Endometrial microvascular endothelial cells (primary cell): ENCODE results near the gene TACSTD2. TPM values are rescaled to one million over a fixed set of nuclear protein-coding genes. Genes with fewer than 3 reads are reported as not detected.
"Not testable (repeated sequence)": the region's sequence is repeated elsewhere in the genome, so short reads cannot be mapped to it uniquely, and the experiment has no call there.

Experiments used
- in situ Hi-C: cut with HindIII; loops from 2 replicates; pipeline ENCODE4 v1.10.0; 2017; ENCODE audit warnings: low sequenced_read_pairs, low pct_unique_long_range_greater_than_20kb; ENCODE audit errors: inconsistent ontology term
- total RNA-seq: library from RNA; depleted of rRNA; stranded (reverse); fragments of >200 nt; gene quantifications from one replicate; pipeline ENCODE4 v1.2.3, GENCODE V29; 2015; ENCODE audit errors: inconsistent ontology term

Gene TACSTD2
- total RNA-seq, 1 donor from 2014 or later = 4.2 TPM

- in situ Hi-C loops = no loop called here
These were observed 5.4 kb downstream of the TACSTD2 start for GRCh38 chr1:58571616-58572015.

GRCh38 chr1:58570817-58571216, 6.2 kb downstream of the TACSTD2 start:
- in situ Hi-C loops = no loop called here

- in situ Hi-C loops = no loop called here
These were observed 7.0 kb downstream of the TACSTD2 start for GRCh38 chr1:58570094-58570493.

- in situ Hi-C loops = no loop called here
These were observed 8.1 kb downstream of the TACSTD2 start for GRCh38 chr1:58568911-58569310.

GRCh38 chr1:58568271-58568860, 8.7 kb downstream of the TACSTD2 start:
- in situ Hi-C loops = no loop called here

GRCh38 chr1:58566339-58566738, 10.7 kb downstream of the TACSTD2 start:
- in situ Hi-C loops = no loop called here

GRCh38 chr1:58563715-58564114, 13.3 kb downstream of the TACSTD2 start:
- in situ Hi-C loops = not testable (repeated sequence)

- in situ Hi-C loops = no loop called here
These were observed 15.4 kb downstream of the TACSTD2 start for GRCh38 chr1:58561633-58562032.

- in situ Hi-C loops = no loop called here
These were observed 21.7 kb downstream of the TACSTD2 start for GRCh38 chr1:58555393-58555792.

- in situ Hi-C loops = no loop called here
These were observed 25.6 kb downstream of the TACSTD2 start for GRCh38 chr1:58551186-58552140.

GRCh38 chr1:58549291-58549690, 27.8 kb downstream of the TACSTD2 start:
- in situ Hi-C loops = not testable (repeated sequence)

- in situ Hi-C loops = no loop called here
These were observed 28.7 kb downstream of the TACSTD2 start for GRCh38 chr1:58548371-58548770.

- in situ Hi-C loops = no loop called here
These were observed 30.3 kb downstream of the TACSTD2 start, which contains the start of gene OMA1 for GRCh38 chr1:58546520-58547308. TSS of gene OMA1 (minus strand) at chr1:58546726. CDS start at chr1:58539294, 7,432 bp downstream.

- in situ Hi-C loops = no loop called here
These were observed 31.2 kb downstream of the TACSTD2 start for GRCh38 chr1:58545591-58546519.

GRCh38 chr1:58543260-58543659, 33.8 kb downstream of the TACSTD2 start:
- in situ Hi-C loops = no loop called here

- in situ Hi-C loops = no loop called here
These were observed 37.5 kb downstream of the TACSTD2 start for GRCh38 chr1:58539553-58539952.

GRCh38 chr1:58538821-58539220, 38.2 kb downstream of the TACSTD2 start:
- in situ Hi-C loops = no loop called here

- in situ Hi-C loops = not testable (repeated sequence)
These were observed 45.2 kb downstream of the TACSTD2 start for GRCh38 chr1:58531842-58532241.
